Measurements from ENCODE around the gene BRK1.
"Not testable (repeated sequence)": the region's sequence is repeated elsewhere in the genome, so short reads cannot be mapped to it uniquely, and the experiment has no call there.

The BRK1 gene

DNA sequence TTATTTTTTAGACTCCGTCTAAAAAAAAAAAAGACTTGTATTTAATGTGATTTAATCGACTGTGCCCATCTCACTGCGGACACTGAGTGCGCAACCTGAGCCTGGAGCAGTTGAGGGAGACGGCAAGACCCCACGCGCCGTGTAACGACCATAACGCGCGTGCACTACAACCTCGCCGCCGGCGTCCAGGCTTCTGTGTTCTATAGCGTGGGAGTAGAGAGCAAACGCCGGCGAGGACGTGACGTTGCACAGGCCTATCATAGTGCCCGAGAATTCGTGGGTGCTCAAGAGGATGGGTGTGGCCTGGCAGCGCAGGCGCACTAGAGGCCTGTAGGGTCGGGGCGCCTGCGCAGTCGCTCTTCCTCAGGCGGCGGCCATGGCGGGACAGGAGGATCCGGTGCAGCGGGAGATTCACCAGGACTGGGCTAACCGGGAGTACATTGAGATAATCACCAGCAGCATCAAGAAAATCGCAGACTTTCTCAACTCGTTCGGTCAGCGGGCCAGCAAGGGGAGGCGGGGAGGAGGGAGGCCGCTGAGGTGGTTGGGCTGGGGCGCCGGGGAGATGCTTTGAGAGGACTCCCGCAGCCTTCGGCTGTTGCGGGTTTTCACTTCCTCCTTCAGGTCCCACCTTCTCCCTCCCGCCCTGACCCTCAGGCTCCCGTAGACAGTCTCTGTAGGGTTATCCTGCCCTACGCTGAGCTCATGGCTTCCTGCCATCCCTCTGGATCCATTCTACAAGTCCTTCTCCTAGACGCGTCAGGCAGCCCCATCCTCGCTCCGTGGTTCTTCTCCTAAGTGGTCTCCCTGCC is at the start of gene BRK1:
Gene BRK1, plus strand, starts transcription at position 350 of the 812 bp plus-strand sequence. Its CDS starts 27 bp downstream, at position 377.
- DNase-seq, result peak; percentile 97

DNA sequence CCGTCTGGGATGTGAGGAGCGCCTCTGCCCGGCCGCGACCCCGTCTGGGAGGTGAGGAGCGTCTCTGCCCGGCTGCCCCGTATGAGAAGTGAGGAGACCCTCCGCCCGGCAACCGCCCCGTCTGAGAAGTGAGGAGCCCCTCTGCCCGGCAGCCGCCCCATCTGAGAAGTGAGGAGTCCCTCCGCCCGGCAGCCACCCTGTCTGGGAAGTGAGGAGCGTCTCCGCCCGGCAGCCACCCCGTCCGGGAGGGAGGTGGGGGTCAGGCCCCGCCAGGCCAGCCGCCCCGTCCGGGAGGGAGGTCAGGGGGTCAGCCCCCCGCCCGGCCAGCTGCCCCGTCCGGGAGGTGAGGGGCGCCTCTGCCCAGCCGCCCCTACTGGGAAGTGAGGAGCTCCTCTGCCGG is 45.4 kb upstream of the BRK1 start:
- not testable (repeated sequence) for DNase-seq

GRCh38 chr3:10074666-10075065 is 40.8 kb upstream of the BRK1 start:
- no peak for DNase-seq

GRCh38 chr3:10081871-10082270 is 33.6 kb upstream of the BRK1 start:
- no peak for DNase-seq

GRCh38 chr3:10085738-10086137 is 29.7 kb upstream of the BRK1 start:
- DNase-seq, result no peak

- no peak for DNase-seq
These were observed 27.2 kb upstream of the BRK1 start for GRCh38 chr3:10088256-10088655.

DNA sequence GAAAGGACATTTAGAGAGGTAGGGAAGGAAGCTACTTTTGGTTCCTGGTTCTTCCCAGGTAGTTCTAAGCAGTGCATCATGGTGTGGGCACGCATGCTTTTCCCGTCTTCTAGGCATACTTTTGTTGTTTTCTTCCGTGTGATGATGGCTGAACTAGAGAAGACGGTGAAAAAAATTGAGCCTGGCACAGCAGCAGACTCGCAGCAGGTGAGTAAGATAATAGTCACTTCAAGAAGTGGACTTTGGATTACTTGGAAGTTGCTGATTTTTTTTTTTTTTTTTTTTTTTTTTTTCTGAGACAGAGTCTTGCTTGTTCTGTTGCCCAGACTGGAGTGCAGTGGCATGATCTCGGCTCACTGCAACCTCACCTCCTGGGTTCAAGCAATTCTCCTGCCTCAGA is 25.3 kb upstream of the BRK1 start:
- no peak for DNase-seq

GRCh38 chr3:10090774-10091173 is 24.7 kb upstream of the BRK1 start:
- not testable (repeated sequence) for DNase-seq

DNA sequence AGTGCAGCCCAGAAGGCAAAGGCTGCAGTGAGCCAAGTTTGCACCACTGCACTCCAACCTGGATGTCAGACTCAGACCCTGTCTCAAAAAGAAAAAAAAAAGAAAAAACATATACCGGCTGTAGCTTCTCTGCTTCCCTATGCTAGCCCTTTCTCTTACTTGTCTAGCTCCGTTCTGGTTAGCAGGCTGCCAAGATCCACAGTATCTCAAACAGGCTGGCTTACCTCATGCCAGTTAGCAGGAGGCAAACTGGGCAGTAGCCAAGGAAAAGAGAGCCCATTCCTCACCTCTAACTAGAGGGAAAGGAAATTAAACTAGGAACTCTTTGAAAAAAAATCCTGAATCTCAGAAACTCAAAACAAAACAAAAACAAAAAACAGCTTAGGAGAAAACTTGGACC is 24.1 kb upstream of the BRK1 start:
- not testable (repeated sequence) for DNase-seq

DNA sequence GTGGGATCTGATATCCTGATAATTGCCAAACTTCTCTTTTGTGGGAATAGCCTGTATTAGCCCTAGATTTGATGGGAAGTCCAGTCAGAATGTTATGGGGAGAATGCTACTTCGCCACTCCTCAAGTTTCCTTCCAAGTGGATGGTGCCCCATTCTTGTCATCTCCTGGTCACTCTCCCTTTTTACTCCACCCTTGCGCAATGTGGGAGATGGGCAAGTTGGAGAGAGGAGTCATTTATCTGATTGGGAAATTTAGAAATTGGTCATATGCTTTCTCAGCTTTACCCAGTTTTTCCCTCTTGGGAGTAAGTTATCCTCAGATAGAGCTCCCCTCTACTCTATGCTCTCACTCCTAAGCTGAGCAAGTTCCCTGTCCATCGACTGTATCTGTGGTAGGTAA is 21.8 kb upstream of the BRK1 start:
- no peak for DNase-seq

- no peak for DNase-seq
These were observed 16.4 kb upstream of the BRK1 start for GRCh38 chr3:10099041-10099440.

GRCh38 chr3:10106919-10107318 is 8.6 kb upstream of the BRK1 start:
- no peak for DNase-seq

GRCh38 chr3:10108091-10108490 is 7.4 kb upstream of the BRK1 start, which contains the start of gene FANCD2OS:
Gene FANCD2OS, minus strand, starts transcription at chr3:10108255. Its CDS starts 3,481 bp downstream, at chr3:10104774.
- DNase-seq, result no peak

- DNase-seq, result peak; percentile 50
These were observed 624 bp downstream of the BRK1 start for GRCh38 chr3:10116138-10116460.

- no peak for DNase-seq
These were observed 1.5 kb downstream of the BRK1 start for GRCh38 chr3:10116928-10117327.

GRCh38 chr3:10119376-10119775 is 3.9 kb downstream of the BRK1 start:
- no peak for DNase-seq

- DNase-seq, result no peak
These were observed 5.6 kb downstream of the BRK1 start for GRCh38 chr3:10121064-10121463.

DNA sequence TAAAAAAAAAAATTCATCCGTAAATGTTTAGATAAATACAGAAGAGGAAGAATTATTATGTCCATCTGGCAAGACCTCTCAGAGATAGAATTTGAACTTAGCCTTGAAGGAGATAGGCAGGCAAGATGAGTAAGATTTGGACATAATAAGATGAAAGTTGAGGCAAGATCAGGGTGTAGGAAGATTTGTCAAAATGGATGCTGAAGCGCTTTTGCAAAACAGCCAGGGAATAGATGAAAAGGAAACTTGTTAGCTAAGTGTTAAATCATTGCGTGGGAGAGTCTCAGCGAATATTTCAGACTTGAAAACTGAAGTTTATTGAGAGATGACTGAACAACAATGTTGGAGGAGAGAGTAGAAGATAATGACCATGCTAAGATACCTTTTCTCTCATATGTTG is 7.2 kb downstream of the BRK1 start:
- no peak for DNase-seq

- not testable (repeated sequence) for DNase-seq
These were observed 20.4 kb downstream of the BRK1 start for GRCh38 chr3:10135872-10136271.

DNA sequence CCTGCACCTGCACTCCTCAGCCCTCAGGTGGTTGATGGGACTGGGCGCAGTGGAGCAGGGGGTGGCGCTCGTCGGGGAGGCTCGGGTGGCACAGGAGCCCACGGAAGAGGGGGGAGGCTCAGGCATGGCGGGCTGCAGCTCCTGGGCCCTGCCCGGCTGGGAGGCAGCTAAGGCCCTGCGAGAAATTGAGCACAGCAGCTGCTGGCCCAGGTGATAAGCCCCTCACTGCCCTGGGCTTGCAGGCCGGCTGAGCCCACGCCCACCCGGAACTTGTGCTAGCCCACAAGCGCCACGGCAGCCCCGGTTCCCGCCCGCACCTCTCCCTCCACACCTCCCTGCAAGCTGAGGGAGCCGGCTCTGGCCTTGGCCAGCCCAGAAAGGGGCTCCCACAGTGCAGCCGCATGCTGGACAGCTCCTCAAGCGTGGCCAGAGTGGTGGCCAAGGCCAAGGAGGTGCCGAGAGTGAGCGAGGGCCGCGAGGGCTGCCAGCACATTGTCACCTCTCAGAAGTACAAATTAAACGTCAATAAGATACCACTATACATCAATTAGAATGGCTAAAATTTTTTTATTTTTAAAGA is 21.0 kb downstream of the BRK1 start:
- DNase-seq, result no peak

DNA sequence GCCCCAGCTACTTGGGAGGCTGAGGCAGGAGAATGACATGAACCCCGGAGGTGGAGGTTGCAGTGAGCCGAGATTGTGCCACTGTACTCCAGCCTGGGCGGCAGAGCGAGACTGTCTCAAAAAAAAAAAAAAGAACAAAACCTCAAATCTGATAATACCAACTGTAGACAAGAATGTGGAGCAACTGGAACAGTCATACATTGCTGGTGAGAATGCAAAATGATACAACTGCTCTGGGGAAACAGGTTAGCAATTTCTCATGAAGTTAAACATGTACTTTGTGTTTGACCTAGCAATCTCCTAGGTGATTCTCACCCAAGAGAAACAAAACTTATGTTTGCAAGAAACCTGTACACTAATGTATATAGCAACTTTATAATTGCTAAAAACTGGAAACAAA is 21.7 kb downstream of the BRK1 start:
- no peak for DNase-seq

- DNase-seq, result no peak
These were observed 25.6 kb downstream of the BRK1 start for GRCh38 chr3:10140996-10141546.

DNA sequence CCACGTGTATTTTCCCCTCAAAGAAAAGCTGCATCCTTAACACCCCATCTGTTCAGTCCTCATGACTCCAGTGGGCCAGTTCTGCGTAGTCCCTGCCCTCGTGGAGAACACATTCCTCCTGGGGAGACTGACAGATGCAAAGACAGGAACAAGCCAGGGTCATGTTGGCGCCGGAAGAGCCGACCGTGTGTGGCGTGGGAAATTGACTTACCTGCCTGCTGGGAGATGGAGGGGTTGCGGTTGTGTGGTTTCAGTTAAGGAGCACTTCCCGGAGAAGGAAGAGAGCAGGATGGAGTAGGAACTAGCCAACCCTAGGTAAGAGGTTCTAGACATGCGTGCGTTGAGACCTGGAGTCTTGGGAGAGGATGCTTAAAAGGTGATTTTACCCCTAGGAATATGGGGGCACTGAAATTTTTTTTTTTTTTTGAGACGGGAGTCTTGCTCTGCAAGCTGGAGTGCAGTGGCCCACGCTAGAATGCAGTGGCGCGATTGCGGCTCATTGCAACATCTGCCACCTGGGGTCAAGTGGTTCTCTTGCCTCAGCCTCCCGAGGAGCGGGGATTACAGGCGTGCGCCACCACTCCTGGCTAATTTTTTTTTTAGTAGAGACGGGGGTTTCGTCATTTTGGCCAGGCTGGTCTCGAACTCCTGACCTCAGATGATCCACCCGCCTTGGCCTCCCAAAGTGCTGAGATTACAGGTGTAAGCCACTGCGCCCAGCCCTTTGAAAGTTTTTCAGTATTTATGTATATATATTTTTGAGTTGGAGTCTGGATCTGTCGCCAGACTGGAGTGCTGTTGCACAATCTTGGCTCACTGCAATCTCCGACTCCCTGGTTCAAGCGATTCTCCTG is 27.5 kb downstream of the BRK1 start:
- peak; percentile 60 for DNase-seq

Data from NCI-H2029 (cell line).